Smooth muscle cell (in vitro differentiated cells): ENCODE results near the gene DDRGK1. TPM values are rescaled to one million over a fixed set of nuclear protein-coding genes. Genes with fewer than 3 reads are reported as not detected.

ENCODE experiments used
- DNase-seq: peaks from one replicate; lab custom pipeline; 2025; ENCODE audit not compliant: unreplicated experiment; lab: John Stamatoyannopoulos, UW
- H2AFZ ChIP-seq: fragments of 200-600 bp; sonication (generic); 2 replicates; pipeline ENCODE4 v1.6.0; 2016; ENCODE audit warnings: antibody characterized with exemption, low read depth, mild to moderate bottlenecking
- H3F3A ChIP-seq: fragments of 200-600 bp; sonication (generic); 2 replicates; pipeline ENCODE4 v1.6.0; 2017; ENCODE audit warnings: antibody characterized with exemption, low read depth
- H3K27ac ChIP-seq: fragments of 200-600 bp; sonication (generic); 2 replicates; pipeline ENCODE4 v1.5.1; 2016; ENCODE audit warnings: low read depth, mild to moderate bottlenecking
- H3K27me3 ChIP-seq: fragments of 200-600 bp; sonication (generic); 2 replicates; pipeline ENCODE4 v1.6.1; 2016; ENCODE audit warnings: low read depth, mild to moderate bottlenecking
- H3K36me3 ChIP-seq: fragments of 200-600 bp; sonication (generic); 2 replicates; pipeline ENCODE4 v1.5.1; 2016; ENCODE audit warnings: low read depth
- H3K4me1 ChIP-seq: fragments of 200-600 bp; sonication (generic); 2 replicates; pipeline ENCODE4 v1.5.1; 2016; ENCODE audit warnings: low read depth
- H3K4me2 ChIP-seq: fragments of 200-600 bp; sonication (generic); 2 replicates; pipeline ENCODE4 v1.6.0; 2016; ENCODE audit warnings: mild to moderate bottlenecking
- H3K4me3 ChIP-seq: fragments of 200-600 bp; sonication (generic); 2 replicates; pipeline ENCODE4 v1.5.1; 2016; ENCODE audit warnings: mild to moderate bottlenecking
- H3K79me2 ChIP-seq: fragments of 200-600 bp; sonication (generic); 2 replicates; pipeline ENCODE4 v1.6.0; 2016; ENCODE audit warnings: low read depth, mild to moderate bottlenecking
- H3K9ac ChIP-seq: fragments of 200-600 bp; sonication (generic); 2 replicates; pipeline ENCODE4 v1.6.0; 2016; ENCODE audit warnings: low read depth
- H3K9me3 ChIP-seq: fragments of 200-600 bp; sonication (generic); replicated peaks from 2 replicates; pipeline ENCODE4 v1.5.1; 2016; ENCODE audit warnings: low read depth
- H4K20me1 ChIP-seq: fragments of 200-600 bp; sonication (generic); 2 replicates; pipeline ENCODE4 v1.6.0; 2016; ENCODE audit warnings: low read depth
- WGBS: methylation state at CpG from one replicate; pipeline ENCODE4 v1.1.7; 2016; ENCODE audit warnings: low lambda C conversion rate; 5-methylcytosine and 5-hydroxymethylcytosine counted together
- polyA plus RNA-seq: library from polyadenylated mRNA; unstranded; fragments of >200 nt; fragmentation: Nextera tagmentation; extraction: Ambion mirVana; gene quantifications from 2 replicates; pipeline ENCODE4 v1.2.1, GENCODE V29; 2016
- total RNA-seq: library from RNA; depleted of rRNA; stranded (reverse); fragments of >200 nt; gene quantifications from 2 replicates; pipeline ENCODE4 v1.2.3, GENCODE V29; 2014
- TF ChIP-seq, protein P1 (sequence below): fragments of 200-600 bp; sonication (generic); IDR thresholded peaks from 2 replicates; pipeline ENCODE4 v1.5.1; 2017; ENCODE audit warnings: borderline replicate concordance, mild to moderate bottlenecking, antibody characterized with exemption; ENCODE audit not compliant: insufficient read depth, poor library complexity, severe bottlenecking

The DDRGK1 gene
- total and polyA plus RNA-seq, 2 experiments from 2014 or later: 48.0 to 55.4 TPM

DNA sequence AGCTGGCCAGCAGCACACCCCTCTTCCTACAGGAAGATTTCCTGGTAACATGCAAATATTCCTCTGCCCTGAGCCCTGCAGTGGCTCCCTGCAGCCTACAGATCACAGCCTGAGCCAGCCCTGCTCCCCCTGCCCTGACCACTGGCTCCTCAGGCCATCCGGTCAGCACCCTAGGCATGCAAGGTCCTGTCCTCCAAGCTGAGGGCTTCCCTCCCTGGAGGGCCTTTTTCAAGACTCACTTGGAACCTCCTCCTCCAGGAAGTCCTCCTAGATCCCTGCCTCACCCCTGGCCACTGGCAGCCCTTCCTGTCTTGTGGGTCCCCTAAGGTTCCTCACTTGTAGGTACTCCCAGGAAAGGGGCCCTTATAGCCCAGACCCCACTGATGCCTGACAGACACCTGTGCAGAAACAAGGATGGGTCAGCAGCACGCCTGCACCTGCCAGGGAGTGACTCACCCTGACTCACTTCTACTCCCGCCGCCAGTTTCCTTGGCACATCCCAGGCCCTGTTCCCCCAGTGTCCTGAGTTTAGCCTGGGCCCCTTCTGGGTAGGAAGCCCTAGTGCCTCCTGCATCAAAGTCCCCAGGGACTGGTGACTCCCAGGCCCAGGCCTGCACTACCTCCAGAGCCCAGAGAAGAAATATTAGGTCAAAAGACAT is 31.3 kb upstream of the DDRGK1 start:
- Histone ChIP-seq H3K9me3 (no peaks in the 10 kb centered on the region), H3K27me3 (peaks cover 47% of the 10 kb centered on the region), H2AFZ (no peak overlapping the region), H3K36me3 (no peaks in the 10 kb centered on the region), H3K27ac (no peak overlapping the region), H3K4me1 (peaks cover 6% of the 10 kb centered on the region), H4K20me1 (no peaks in the 10 kb centered on the region), H3K9ac (no peak overlapping the region), H3K4me2 (no peak overlapping the region), H3K79me2 (no peaks in the 10 kb centered on the region), H3F3A (no peaks in the 10 kb centered on the region), H3K4me3 (no peak overlapping the region)
- WGBS: 60% methylated on average over 4 of the region's 4 CpGs
- DNase-seq: no peak
- TF ChIP-seq, protein P1, sequence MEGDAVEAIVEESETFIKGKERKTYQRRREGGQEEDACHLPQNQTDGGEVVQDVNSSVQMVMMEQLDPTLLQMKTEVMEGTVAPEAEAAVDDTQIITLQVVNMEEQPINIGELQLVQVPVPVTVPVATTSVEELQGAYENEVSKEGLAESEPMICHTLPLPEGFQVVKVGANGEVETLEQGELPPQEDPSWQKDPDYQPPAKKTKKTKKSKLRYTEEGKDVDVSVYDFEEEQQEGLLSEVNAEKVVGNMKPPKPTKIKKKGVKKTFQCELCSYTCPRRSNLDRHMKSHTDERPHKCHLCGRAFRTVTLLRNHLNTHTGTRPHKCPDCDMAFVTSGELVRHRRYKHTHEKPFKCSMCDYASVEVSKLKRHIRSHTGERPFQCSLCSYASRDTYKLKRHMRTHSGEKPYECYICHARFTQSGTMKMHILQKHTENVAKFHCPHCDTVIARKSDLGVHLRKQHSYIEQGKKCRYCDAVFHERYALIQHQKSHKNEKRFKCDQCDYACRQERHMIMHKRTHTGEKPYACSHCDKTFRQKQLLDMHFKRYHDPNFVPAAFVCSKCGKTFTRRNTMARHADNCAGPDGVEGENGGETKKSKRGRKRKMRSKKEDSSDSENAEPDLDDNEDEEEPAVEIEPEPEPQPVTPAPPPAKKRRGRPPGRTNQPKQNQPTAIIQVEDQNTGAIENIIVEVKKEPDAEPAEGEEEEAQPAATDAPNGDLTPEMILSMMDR: no peak

DNA sequence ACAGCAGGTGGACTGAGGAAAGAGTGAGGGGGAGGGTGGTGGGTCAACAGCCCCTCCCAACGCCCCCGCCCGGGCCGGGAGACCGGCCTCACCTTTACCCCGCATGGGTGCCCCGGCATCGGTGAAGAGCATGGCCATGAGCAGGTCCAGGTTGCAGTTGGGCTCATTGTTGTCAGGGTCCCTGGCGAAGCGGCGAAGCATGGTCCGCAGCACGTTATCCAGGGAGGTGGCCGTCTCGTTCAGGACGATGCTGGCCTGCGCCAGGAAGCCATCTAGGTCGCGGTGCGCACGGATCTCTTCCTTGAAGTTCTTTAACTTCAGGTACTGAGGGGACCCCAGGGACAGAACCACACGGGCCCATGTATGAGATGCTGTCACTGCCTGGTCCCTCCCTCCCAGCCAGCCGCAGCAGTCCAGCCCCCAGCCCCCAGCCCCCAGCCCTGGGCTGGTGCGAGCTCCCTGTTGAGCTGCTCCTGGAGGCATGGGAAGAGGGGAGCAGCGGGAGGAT is 29.6 kb upstream of the DDRGK1 start:
- no peaks in the 10 kb centered on the region for H3K36me3 ChIP-seq
- H3K4me3 ChIP-seq: no peak overlapping the region
- no peak for DNase-seq
- H3K4me2 ChIP-seq: no peak overlapping the region
- H3K4me1 ChIP-seq: peaks cover 6% of the 10 kb centered on the region
- H2AFZ ChIP-seq: no peak overlapping the region
- no peaks in the 10 kb centered on the region for H3K79me2 ChIP-seq
- no peak overlapping the region for H3K27ac ChIP-seq
- no peaks in the 10 kb centered on the region for H3F3A ChIP-seq
- H4K20me1 ChIP-seq: no peaks in the 10 kb centered on the region
- H3K9ac ChIP-seq: no peak overlapping the region
- TF ChIP-seq, protein P1: no peak
- peaks cover 36% of the 10 kb centered on the region for H3K27me3 ChIP-seq
- 97% methylated on average over 23 of the region's 25 CpGs for whole genome bisulfite sequencing
- H3K9me3 ChIP-seq: no peaks in the 10 kb centered on the region

DNA sequence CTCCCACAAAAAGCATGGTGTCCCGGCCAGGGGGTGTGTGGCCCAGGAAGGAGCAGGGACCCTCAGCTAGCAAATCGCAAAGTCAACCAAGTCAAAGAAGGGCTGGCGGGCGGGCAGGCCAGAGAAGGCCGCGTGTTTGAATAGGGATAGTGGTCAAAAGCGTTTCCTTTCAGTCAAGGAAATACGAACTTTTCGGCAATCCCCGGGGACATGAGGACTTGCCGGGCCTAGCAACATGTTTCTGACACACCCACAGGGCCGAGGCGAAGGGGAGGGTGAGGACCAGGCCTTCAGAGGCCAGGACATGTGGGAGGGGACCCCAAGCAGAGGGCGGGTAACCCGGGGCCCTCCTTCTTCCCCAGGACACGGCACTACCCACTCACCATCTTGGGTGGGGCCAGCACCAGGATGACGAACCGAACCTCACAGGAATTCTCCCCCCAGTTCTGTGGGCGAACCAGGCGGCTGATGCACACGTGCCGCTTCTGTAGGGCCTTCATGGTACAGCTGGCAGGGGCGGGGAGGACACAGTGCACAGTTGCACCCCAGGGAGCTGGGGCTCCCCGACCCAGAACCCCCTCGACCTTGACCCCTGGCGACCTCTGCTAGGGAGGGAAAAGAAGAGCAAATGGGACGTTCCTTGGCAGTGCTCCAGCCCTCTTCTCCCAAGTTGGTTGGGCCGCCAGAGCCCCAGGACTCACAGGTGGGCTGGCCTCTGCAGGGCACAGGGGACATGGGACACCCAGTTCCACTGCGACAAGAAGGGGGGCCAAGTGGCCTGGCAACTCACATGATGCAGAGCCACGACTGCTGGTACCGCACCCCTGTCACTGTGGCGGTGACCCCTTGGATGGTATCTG is 28.9 kb upstream of the DDRGK1 start:
- TF ChIP-seq, protein P1: no peak
- H3K4me2 ChIP-seq: no peak overlapping the region
- DNase-seq: no peak
- 95% methylated on average over 32 of the region's 32 CpGs for WGBS
- no peaks in the 10 kb centered on the region for H3K79me2 ChIP-seq
- no peaks in the 10 kb centered on the region for H3K36me3 ChIP-seq
- H3K9ac ChIP-seq: no peak overlapping the region
- H3K4me1 ChIP-seq: peaks cover 6% of the 10 kb centered on the region
- H3K27me3 ChIP-seq: peaks cover 29% of the 10 kb centered on the region
- H4K20me1 ChIP-seq: no peaks in the 10 kb centered on the region
- no peak overlapping the region for H2AFZ ChIP-seq
- H3K9me3 ChIP-seq: no peaks in the 10 kb centered on the region
- H3K27ac ChIP-seq: no peak overlapping the region
- H3F3A ChIP-seq: no peaks in the 10 kb centered on the region
- no peak overlapping the region for H3K4me3 ChIP-seq
